Endothelial cell of umbilical vein (primary cell): ENCODE measurements around the gene HDAC9. TPM values are rescaled to one million over a fixed set of nuclear protein-coding genes. Genes with fewer than 3 reads are reported as not detected.

Experiments
- BruUV-seq: library from RNA; stranded (reverse); fragments of 400-500 nt; replicated peaks from 2 replicates; lab custom pipeline; 2021; lab: Mats Ljungman, UMichigan
- CTCF ChIA-PET: fragments of 300-600, 350-600 bp; sonication (Branson Sonifier 250); formaldehyde crosslinking; loops from one replicate; lab custom pipeline; 2021; ENCODE audit warnings: antibody characterized with exemption, inconsistent platforms; lab: Charles Lee
- POLR2A ChIA-PET: fragments of 300-600, 350-600 bp; sonication (Branson Sonifier 250); formaldehyde crosslinking; loops from one replicate; lab custom pipeline; 2021; ENCODE audit warnings: antibody characterized with exemption, inconsistent platforms; lab: Charles Lee
- DNase-seq: peaks from one replicate; pipeline ENCODE4 v3.0.0-alpha.2; 2011; ENCODE audit warnings: low read depth, low spot score
- FAIRE-seq: peaks from 2 replicates; lab custom pipeline; 2011; peaks lifted over from hg19 to GRCh38; lab: Jason Lieb, UNC
- H2AFZ ChIP-seq: 2 replicates; pipeline ENCODE4 v1.6.0; 2012; ENCODE audit warnings: low read depth, low read length, control low read depth, inconsistent platforms
- H3K27ac ChIP-seq: 2 replicates; pipeline ENCODE4 v1.5.1; 2011; ENCODE audit warnings: low read depth, mild to moderate bottlenecking, control low read depth, low read length, moderate library complexity; ENCODE audit not compliant: insufficient read depth
- H3K27me3 ChIP-seq, 2 experiments: 2 replicates each; pipeline versions ENCODE4 v1.6.0 to v1.6.1; 2011; ENCODE audit warnings: low read length in 2 of 2, mixed read lengths in 1 of 2; ENCODE audit not compliant: control insufficient read depth in 2 of 2, insufficient read depth in 2 of 2
- H3K36me3 ChIP-seq, 2 experiments: 2 replicates in 1 of 2; 3 replicates in 1 of 2; pipeline ENCODE4 v1.5.1; 2011; ENCODE audit warnings: low read length in 2 of 2, mild to moderate bottlenecking in 1 of 2, moderate library complexity in 1 of 2; ENCODE audit not compliant: control insufficient read depth in 2 of 2, insufficient read depth in 2 of 2; ENCODE audit errors: extremely low read depth in 1 of 2
- H3K4me1 ChIP-seq: 3 replicates; pipeline ENCODE4 v1.5.1; 2011; ENCODE audit warnings: mild to moderate bottlenecking, low read length; ENCODE audit not compliant: control insufficient read depth, insufficient read depth; ENCODE audit errors: extremely low read depth
- H3K4me2 ChIP-seq: 2 replicates; pipeline ENCODE4 v1.6.1; 2011; ENCODE audit warnings: low read length, control low read depth, mixed read lengths; ENCODE audit not compliant: insufficient read depth
- H3K4me3 ChIP-seq, 3 experiments: fragments of 200-600 bp in 1 of 3; sonication (generic), shearing (Covaris generic) in 1 of 3; replicated peaks in 1 of 3; 2 replicates each; pipeline ENCODE4 v1.5.1; 2011 to 2016; ENCODE audit warnings: control low read depth in 3 of 3, low read length in 3 of 3, mild to moderate bottlenecking in 2 of 3, inconsistent platforms in 1 of 3, low read depth in 1 of 3, moderate library complexity in 1 of 3; ENCODE audit not compliant: insufficient read depth in 1 of 3
- H3K79me2 ChIP-seq: 2 replicates; pipeline ENCODE4 v1.6.0; 2012; ENCODE audit warnings: low read length, inconsistent platforms; ENCODE audit not compliant: control insufficient read depth, insufficient read depth
- H3K9ac ChIP-seq: replicated peaks from 2 replicates; pipeline ENCODE3; 2011; ENCODE audit warnings: low read length, control low read depth; ENCODE audit not compliant: insufficient read depth; ENCODE audit errors: extremely low read depth
- H3K9me1 ChIP-seq: replicated peaks from 3 replicates; pipeline ENCODE4 v1.6.0; 2011; ENCODE audit warnings: mild to moderate bottlenecking, low read length; ENCODE audit not compliant: control insufficient read depth, insufficient read depth; ENCODE audit errors: extremely low read depth
- H3K9me3 ChIP-seq: replicated peaks from 2 replicates; pipeline ENCODE4 v1.5.1; 2012; ENCODE audit warnings: low read length, inconsistent platforms; ENCODE audit not compliant: control insufficient read depth, insufficient read depth
- H4K20me1 ChIP-seq: replicated peaks from 2 replicates; pipeline ENCODE3; 2011; ENCODE audit warnings: mild to moderate bottlenecking, low read length; ENCODE audit not compliant: control insufficient read depth, insufficient read depth; ENCODE audit errors: extremely low read depth
- CTCF ChIP-seq, 2 donors: IDR thresholded peaks; 1 replicate in 1 of 2; 2 replicates in 1 of 2; pipeline ENCODE4 v1.5.1; 2011; ENCODE audit warnings: low read length in 2 of 2, mild to moderate bottlenecking in 2 of 2, moderate library complexity in 2 of 2, control low read depth in 1 of 2, inconsistent platforms in 1 of 2, low read depth in 1 of 2; ENCODE audit not compliant: insufficient read depth in 1 of 2; ENCODE audit errors: extremely low read depth in 1 of 2
- JUN ChIP-seq: IDR thresholded peaks from 2 replicates; pipeline ENCODE4 v1.6.1; 2011; ENCODE audit warnings: borderline replicate concordance, low read depth; ENCODE audit not compliant: insufficient read length, insufficient read depth
- MYC ChIP-seq: IDR thresholded peaks from one replicate; pipeline ENCODE4 v1.6.1; 2011; ENCODE audit warnings: mild to moderate bottlenecking, low read depth, low read length
- POLR2A ChIP-seq: IDR thresholded peaks from 2 replicates; pipeline ENCODE4 v1.6.1; 2012; ENCODE audit warnings: low read depth, mild to moderate bottlenecking, control low read depth, low read length
- POLR2AphosphoS5 ChIP-seq: IDR thresholded peaks from 2 replicates; pipeline ENCODE4 v1.6.1; 2012; ENCODE audit warnings: low read depth, mild to moderate bottlenecking, control low read depth, low read length, moderate library complexity; ENCODE audit not compliant: insufficient read depth
- dilution Hi-C: fragments of 300-500 bp; cut with MboI; formaldehyde crosslinking; loops from one replicate; pipeline ENCODE4 v1.15.0; 2019; ENCODE audit warnings: low sequenced_read_pairs; ENCODE audit not compliant: extremely low pct_ligation_motif_present
- intact Hi-C: fragments of 100-400 bp; cut with micrococcal nuclease; formaldehyde crosslinking; loops from one replicate; pipeline ENCODE4 v1.10.0; 2022
- polyA plus RNA-seq, 4 experiments: library from polyadenylated mRNA; depleted of rRNA in 3 of 4; stranded (reverse) in 3 of 4; unstranded in 1 of 4; fragments of >200 nt; gene quantifications; 2 replicates each; pipeline versions ENCODE4 v1.2.1 to v1.2.3, GENCODE V29; 2011 to 2012; ENCODE audit warnings: missing spikeins in 1 of 4
- total RNA-seq: library from RNA; stranded (reverse); gene quantifications from 2 replicates; pipeline ENCODE4 v1.2.3, GENCODE V29; 2021

The HDAC9 gene
- total and polyA plus RNA-seq, 2 donors (not counting 3 experiments of a cell fraction or from before 2014, with no cell fraction given), result 1.8 to 11.6 TPM

GRCh38 chr7:18459484-18460245 is 35.9 kb upstream of the HDAC9 start:
- TF ChIP-seq CTCF (IDR thresholded peaks at IDR 0.05; ENCODE audit: extremely low read depth in 1 of 2, insufficient read depth in 1 of 2, low read depth in 1 of 2, low read length in 2 of 2) (no peak), MYC (no peak), POLR2AphosphoS5 (no peak), POLR2A (no peak), JUN (no peak)
- Histone ChIP-seq H2AFZ (no peak overlapping the region), H3K27ac (no peak overlapping the region), H3K9me3 (no peaks in the 10 kb centered on the region), H3K79me2 (no peaks in the 10 kb centered on the region), H3K27me3 (no peaks in the 10 kb centered on the region), H3K36me3 (no peaks in the 10 kb centered on the region), H3K9me1 (no peaks in the 10 kb centered on the region), H3K4me1 (no peaks in the 10 kb centered on the region), H4K20me1 (no peaks in the 10 kb centered on the region), H3K9ac (no peak overlapping the region), H3K4me2 (no peak overlapping the region), H3K4me3 (no peak overlapping the region)
- no TSS peak for BruUV-seq
- intact Hi-C loops (no loop called here), dilution Hi-C loops (no loop called here)
- POLR2A ChIA-PET, result no interaction called here
- DNase-seq (no peak), FAIRE-seq (no peak)
- CTCF ChIA-PET, result interaction anchor here (0.7 to 1.7 kb wide), 3 partner anchors 102 to 541 kb away, joined by 3 to 5 read pairs (median 4); no protein-coding TSS in a partner anchor
